HepG2 (cell line): ENCODE measurements around the gene ARCN1. TPM values are rescaled to one million over a fixed set of nuclear protein-coding genes. Genes with fewer than 3 reads are reported as not detected.

ENCODE experiments used
- ATAC-seq: fragments of 200-7000 bp; cut with Tn5 transposase; 3 replicates; pipeline ENCODE4 v1.9.1; 2020; ENCODE audit warnings: mild to moderate bottlenecking, moderate library complexity
- BruUV-seq: library from RNA; stranded (reverse); fragments of 400-500 nt; replicated peaks from 2 replicates; lab custom pipeline; 2021; lab: Mats Ljungman, UMichigan
- CTCF ChIA-PET: fragments of 300-600 bp; formaldehyde crosslinking; extraction: SDS; loops from one replicate; lab custom pipeline; 2021; ENCODE audit warnings: low total read pairs, inconsistent platforms, low intra/inter-chr PET ratio; lab: Yijun Ruan, JAX
- POLR2A ChIA-PET: fragments of 350-600 bp; sonication (Branson Sonifier 250); formaldehyde crosslinking; loops from one replicate; lab custom pipeline; 2020; ENCODE audit warnings: antibody characterized with exemption, inconsistent platforms; lab: Yijun Ruan, JAX
- DNase-seq: peaks from one replicate; pipeline ENCODE4 v3.0.0-alpha.2; 2015; ENCODE audit warnings: low spot score
- FAIRE-seq: peaks from 3 replicates; lab custom pipeline; 2011; peaks lifted over from hg19 to GRCh38; lab: Jason Lieb, UNC
- H2AFZ ChIP-seq: one replicate; pipeline ENCODE4 v1.6.1; 2011; ENCODE audit warnings: low read length, inconsistent platforms
- H3K27ac ChIP-seq: fragments of 300-600 bp; 3 replicates; pipeline ENCODE4 v1.8.0; 2011; ENCODE audit warnings: mixed run types, mild to moderate bottlenecking, mixed read lengths, low read length, inconsistent platforms; ENCODE audit not compliant: insufficient read depth; ENCODE audit errors: extremely low read length
- H3K27me3 ChIP-seq, 2 experiments: fragments of 200-600 bp in 1 of 2; 2 replicates in 1 of 2; 3 replicates in 1 of 2; pipeline versions ENCODE4 v1.6.0 to v1.8.0; 2011; ENCODE audit warnings: low read length in 2 of 2, mild to moderate bottlenecking in 2 of 2, moderate library complexity in 2 of 2, inconsistent platforms in 1 of 2; ENCODE audit not compliant: insufficient read depth in 2 of 2, control insufficient read depth in 1 of 2
- H3K36me3 ChIP-seq, 2 experiments: fragments of 200-600 bp in 1 of 2; replicated peaks in 1 of 2; 2 replicates in 1 of 2; 3 replicates in 1 of 2; pipeline versions ENCODE4 v1.5.1 to v1.8.0; 2011; ENCODE audit warnings: low read length in 2 of 2, inconsistent platforms in 1 of 2; ENCODE audit not compliant: insufficient read depth in 2 of 2, control insufficient read depth in 1 of 2
- H3K4me1 ChIP-seq: 2 replicates; pipeline ENCODE4 v1.5.1; 2012; ENCODE audit warnings: low read length, inconsistent platforms; ENCODE audit not compliant: insufficient read depth
- H3K4me2 ChIP-seq: 2 replicates; pipeline ENCODE4 v1.6.0; 2011; ENCODE audit warnings: low read depth, low read length, inconsistent platforms
- H3K4me3 ChIP-seq, 3 experiments: fragments of 200-600 bp in 1 of 3; sonication (generic), shearing (Covaris generic) in 1 of 3; replicated peaks in 1 of 3; 2 replicates each; pipeline ENCODE4 v1.5.1; 2011 to 2016; ENCODE audit warnings: low read length in 3 of 3, inconsistent platforms in 2 of 3, low read depth in 2 of 3, mild to moderate bottlenecking in 2 of 3, control low read depth in 1 of 3, mixed read lengths in 1 of 3; ENCODE audit not compliant: insufficient read depth in 1 of 3
- H3K79me2 ChIP-seq: one replicate; pipeline ENCODE4 v1.6.1; 2011; ENCODE audit warnings: low read length, inconsistent platforms; ENCODE audit not compliant: insufficient read depth
- H3K9ac ChIP-seq: 2 replicates; pipeline ENCODE4 v1.6.0; 2011; ENCODE audit warnings: mild to moderate bottlenecking, low read depth, low read length, inconsistent platforms; ENCODE audit not compliant: insufficient read depth
- H3K9me3 ChIP-seq: 2 replicates; pipeline ENCODE4 v1.5.1; 2012; ENCODE audit warnings: mild to moderate bottlenecking, low read length
- H4K20me1 ChIP-seq: 2 replicates; pipeline ENCODE4 v1.6.0; 2011; ENCODE audit warnings: inconsistent platforms, mild to moderate bottlenecking, low read length, moderate library complexity; ENCODE audit not compliant: insufficient read depth
- KDM2A ChIP-seq: sonication (generic); formaldehyde crosslinking; IDR thresholded peaks from 2 replicates; pipeline ENCODE4 v1.4.0; 2020; ENCODE audit warnings: low read depth, missing genetic modification reagents, borderline replicate concordance
- MEIS2 ChIP-seq: sonication (generic); formaldehyde crosslinking; IDR thresholded peaks from 2 replicates; pipeline ENCODE4 v1.9.0; 2021; ENCODE audit warnings: mild to moderate bottlenecking, missing genetic modification reagents
- SMAD1 ChIP-seq: sonication (generic); formaldehyde crosslinking; IDR thresholded peaks from 2 replicates; pipeline ENCODE4 v1.4.0; 2020; ENCODE audit warnings: missing genetic modification reagents, low read depth, mild to moderate bottlenecking, borderline replicate concordance
- SNRNP70 ChIP-seq: fragments of 200-400 bp; formaldehyde crosslinking; IDR thresholded peaks from 2 replicates; pipeline ENCODE4 v1.6.1; 2017; ENCODE audit warnings: mild to moderate bottlenecking, low read depth, low read length, moderate library complexity
- ZC3H4 ChIP-seq: sonication (generic); formaldehyde crosslinking; IDR thresholded peaks from 2 replicates; pipeline ENCODE4 v1.4.0; 2020; ENCODE audit warnings: missing genetic modification reagents, borderline replicate concordance
- ZFP36 ChIP-seq: fragments of 150-350 bp; IDR thresholded peaks from 2 replicates; pipeline ENCODE4 v1.6.1; 2018; ENCODE audit warnings: borderline replicate concordance, low read length, low read depth; ENCODE audit not compliant: partially characterized antibody
- WGBS: methylation state at CpG from one replicate; pipeline ENCODE4 v1.1.6; 2017; ENCODE audit warnings: low lambda C conversion rate; 5-methylcytosine and 5-hydroxymethylcytosine counted together
- in situ Hi-C: cut with HindIII; loops from 2 replicates; pipeline ENCODE4 v1.10.0; 2017; ENCODE audit warnings: low pct_unique_long_range_greater_than_20kb; ENCODE audit not compliant: extremely low pct_ligation_motif_present
- intact Hi-C: fragments of 100-400 bp; cut with micrococcal nuclease; formaldehyde crosslinking; loops from one replicate; pipeline ENCODE4 v1.10.0; 2022; ENCODE audit not compliant: unreplicated experiment
- polyA plus RNA-seq, 8 experiments: library from polyadenylated mRNA; depleted of rRNA in 3 of 8; stranded (reverse) in 7 of 8; unstranded in 1 of 8; fragments of >200 nt; fragmentation: Illumina TruSeq in 4 of 8; extraction: Trizol in 4 of 8; gene quantifications; 2 replicates each; pipeline versions ENCODE4 v1.2.1 to v1.2.3, GENCODE V29; 2011 to 2016; ENCODE audit warnings: low read depth in 4 of 8, missing spikeins in 1 of 8, mixed read lengths in 1 of 8; ENCODE audit not compliant: insufficient read depth in 1 of 8
- total RNA-seq, 5 experiments: library from RNA; depleted of rRNA; stranded (reverse); fragments of >200 nt; fragmentation: Illumina TruSeq; extraction: Trizol; gene quantifications; 2 replicates each; pipeline ENCODE4 v1.2.3, GENCODE V29; 2016; ENCODE audit warnings: low read depth in 1 of 5
- TF ChIP-seq, protein P1 (sequence below): sonication (generic); formaldehyde crosslinking; IDR thresholded peaks from 2 replicates; pipeline ENCODE4 v1.5.1; 2020; ENCODE audit warnings: mild to moderate bottlenecking, moderate library complexity, missing genetic modification reagents
- TF ChIP-seq, protein P2 (sequence below): sonication (generic); formaldehyde crosslinking; IDR thresholded peaks from 2 replicates; pipeline ENCODE4 v1.5.1; 2020; ENCODE audit warnings: missing genetic modification reagents, mild to moderate bottlenecking, borderline replicate concordance
- TF ChIP-seq, protein P3 (sequence below): sonication (generic); formaldehyde crosslinking; IDR thresholded peaks from 2 replicates; pipeline ENCODE4 v1.5.1; 2020; ENCODE audit warnings: mild to moderate bottlenecking, missing genetic modification reagents, borderline replicate concordance
- TF ChIP-seq, protein P4 (sequence below): sonication (generic); formaldehyde crosslinking; IDR thresholded peaks from 2 replicates; pipeline ENCODE4 v1.8.0; 2022; ENCODE audit warnings: low read depth, missing genetic modification reagents
- TF ChIP-seq, protein P5 (sequence below): sonication (generic); formaldehyde crosslinking; IDR thresholded peaks from 2 replicates; pipeline ENCODE4 v1.8.1; 2023; ENCODE audit warnings: mild to moderate bottlenecking, missing genetic modification reagents

Gene ARCN1
- total and polyA plus RNA-seq, 2 of the 13 experiments (the other 11 are each of a cell fraction or from before 2014, with no cell fraction given), result 148 to 200 TPM

DNA sequence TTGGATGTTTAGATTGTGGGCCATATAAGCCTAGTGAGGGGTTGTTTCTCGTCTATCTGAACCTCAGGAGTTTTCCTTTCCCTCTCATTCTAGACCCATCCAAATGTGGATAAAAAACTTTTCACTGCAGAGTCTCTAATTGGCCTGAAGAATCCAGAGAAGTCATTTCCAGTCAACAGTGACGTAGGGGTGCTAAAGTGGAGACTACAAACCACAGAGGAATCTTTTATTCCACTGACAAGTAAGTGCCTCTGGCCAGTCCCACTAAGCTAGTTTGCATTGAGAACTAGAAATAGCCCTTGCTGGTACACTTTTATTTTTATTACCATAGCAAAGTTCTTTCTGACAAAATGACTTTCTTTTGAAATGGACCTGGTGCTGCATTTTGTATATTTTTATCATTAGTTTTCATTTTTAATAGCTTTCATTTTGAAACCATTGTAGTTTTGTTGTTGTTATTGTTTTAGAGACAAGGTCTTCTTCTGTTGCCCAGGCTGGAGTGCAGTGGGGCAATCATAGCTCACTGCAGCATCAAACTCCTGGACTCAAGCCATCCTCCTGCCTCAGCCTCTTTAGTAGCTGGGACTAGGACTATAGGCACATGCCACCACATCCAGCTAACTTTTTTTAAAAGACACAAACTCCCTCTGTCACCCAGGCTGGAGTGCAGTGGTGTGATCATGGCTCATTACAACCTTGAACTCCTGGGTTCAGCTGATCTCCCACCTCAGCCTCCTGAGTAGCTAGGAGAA lies 20.6 kb downstream of the ARCN1 start:
- no peak overlapping the region for H3K4me3 ChIP-seq
- BruUV-seq, result no TSS peak
- H3K27ac ChIP-seq, result no peak overlapping the region
- no peak for FAIRE-seq
- no peaks in the 10 kb centered on the region for H3K79me2 ChIP-seq
- no peaks in the 10 kb centered on the region for H3K27me3 ChIP-seq
- intact Hi-C loops, result no loop called here
- no peak for ATAC-seq
- DNase-seq, result no peak
- POLR2A ChIA-PET, result interaction anchor here (1.6 kb wide), 1 partner anchor 28 kb away, joined by 3 read pairs; no protein-coding TSS in a partner anchor
- CTCF ChIA-PET, result no interaction called here
- peaks cover 30 to 75% of the 10 kb centered on the region in 2 experiments for H3K36me3 ChIP-seq
- 95% methylated on average over 2 of the region's 2 CpGs for WGBS
- H3K9ac ChIP-seq, result no peak overlapping the region
- H3K4me1 ChIP-seq, result no peaks in the 10 kb centered on the region
- H3K9me3 ChIP-seq, result no peaks in the 10 kb centered on the region
- no peaks in the 10 kb centered on the region for H4K20me1 ChIP-seq
- no peak overlapping the region for H3K4me2 ChIP-seq
- no peak overlapping the region for H2AFZ ChIP-seq
- in situ Hi-C loops, result no loop called here
- no peak for TF ChIP-seq ZFP36
- TF ChIP-seq, protein P1, sequence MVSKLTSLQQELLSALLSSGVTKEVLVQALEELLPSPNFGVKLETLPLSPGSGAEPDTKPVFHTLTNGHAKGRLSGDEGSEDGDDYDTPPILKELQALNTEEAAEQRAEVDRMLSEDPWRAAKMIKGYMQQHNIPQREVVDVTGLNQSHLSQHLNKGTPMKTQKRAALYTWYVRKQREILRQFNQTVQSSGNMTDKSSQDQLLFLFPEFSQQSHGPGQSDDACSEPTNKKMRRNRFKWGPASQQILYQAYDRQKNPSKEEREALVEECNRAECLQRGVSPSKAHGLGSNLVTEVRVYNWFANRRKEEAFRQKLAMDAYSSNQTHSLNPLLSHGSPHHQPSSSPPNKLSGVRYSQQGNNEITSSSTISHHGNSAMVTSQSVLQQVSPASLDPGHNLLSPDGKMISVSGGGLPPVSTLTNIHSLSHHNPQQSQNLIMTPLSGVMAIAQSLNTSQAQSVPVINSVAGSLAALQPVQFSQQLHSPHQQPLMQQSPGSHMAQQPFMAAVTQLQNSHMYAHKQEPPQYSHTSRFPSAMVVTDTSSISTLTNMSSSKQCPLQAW (CRISPR knock-in tag), result no peak
- TF ChIP-seq SMAD1, result no peak
- no peak for TF ChIP-seq SNRNP70
- TF ChIP-seq, protein P2, sequence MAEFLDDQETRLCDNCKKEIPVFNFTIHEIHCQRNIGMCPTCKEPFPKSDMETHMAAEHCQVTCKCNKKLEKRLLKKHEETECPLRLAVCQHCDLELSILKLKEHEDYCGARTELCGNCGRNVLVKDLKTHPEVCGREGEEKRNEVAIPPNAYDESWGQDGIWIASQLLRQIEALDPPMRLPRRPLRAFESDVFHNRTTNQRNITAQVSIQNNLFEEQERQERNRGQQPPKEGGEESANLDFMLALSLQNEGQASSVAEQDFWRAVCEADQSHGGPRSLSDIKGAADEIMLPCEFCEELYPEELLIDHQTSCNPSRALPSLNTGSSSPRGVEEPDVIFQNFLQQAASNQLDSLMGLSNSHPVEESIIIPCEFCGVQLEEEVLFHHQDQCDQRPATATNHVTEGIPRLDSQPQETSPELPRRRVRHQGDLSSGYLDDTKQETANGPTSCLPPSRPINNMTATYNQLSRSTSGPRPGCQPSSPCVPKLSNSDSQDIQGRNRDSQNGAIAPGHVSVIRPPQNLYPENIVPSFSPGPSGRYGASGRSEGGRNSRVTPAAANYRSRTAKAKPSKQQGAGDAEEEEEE (CRISPR knock-in tag), result no peak
- TF ChIP-seq ZC3H4 (CRISPR knock-in tag), result no peak
- TF ChIP-seq, protein P3, sequence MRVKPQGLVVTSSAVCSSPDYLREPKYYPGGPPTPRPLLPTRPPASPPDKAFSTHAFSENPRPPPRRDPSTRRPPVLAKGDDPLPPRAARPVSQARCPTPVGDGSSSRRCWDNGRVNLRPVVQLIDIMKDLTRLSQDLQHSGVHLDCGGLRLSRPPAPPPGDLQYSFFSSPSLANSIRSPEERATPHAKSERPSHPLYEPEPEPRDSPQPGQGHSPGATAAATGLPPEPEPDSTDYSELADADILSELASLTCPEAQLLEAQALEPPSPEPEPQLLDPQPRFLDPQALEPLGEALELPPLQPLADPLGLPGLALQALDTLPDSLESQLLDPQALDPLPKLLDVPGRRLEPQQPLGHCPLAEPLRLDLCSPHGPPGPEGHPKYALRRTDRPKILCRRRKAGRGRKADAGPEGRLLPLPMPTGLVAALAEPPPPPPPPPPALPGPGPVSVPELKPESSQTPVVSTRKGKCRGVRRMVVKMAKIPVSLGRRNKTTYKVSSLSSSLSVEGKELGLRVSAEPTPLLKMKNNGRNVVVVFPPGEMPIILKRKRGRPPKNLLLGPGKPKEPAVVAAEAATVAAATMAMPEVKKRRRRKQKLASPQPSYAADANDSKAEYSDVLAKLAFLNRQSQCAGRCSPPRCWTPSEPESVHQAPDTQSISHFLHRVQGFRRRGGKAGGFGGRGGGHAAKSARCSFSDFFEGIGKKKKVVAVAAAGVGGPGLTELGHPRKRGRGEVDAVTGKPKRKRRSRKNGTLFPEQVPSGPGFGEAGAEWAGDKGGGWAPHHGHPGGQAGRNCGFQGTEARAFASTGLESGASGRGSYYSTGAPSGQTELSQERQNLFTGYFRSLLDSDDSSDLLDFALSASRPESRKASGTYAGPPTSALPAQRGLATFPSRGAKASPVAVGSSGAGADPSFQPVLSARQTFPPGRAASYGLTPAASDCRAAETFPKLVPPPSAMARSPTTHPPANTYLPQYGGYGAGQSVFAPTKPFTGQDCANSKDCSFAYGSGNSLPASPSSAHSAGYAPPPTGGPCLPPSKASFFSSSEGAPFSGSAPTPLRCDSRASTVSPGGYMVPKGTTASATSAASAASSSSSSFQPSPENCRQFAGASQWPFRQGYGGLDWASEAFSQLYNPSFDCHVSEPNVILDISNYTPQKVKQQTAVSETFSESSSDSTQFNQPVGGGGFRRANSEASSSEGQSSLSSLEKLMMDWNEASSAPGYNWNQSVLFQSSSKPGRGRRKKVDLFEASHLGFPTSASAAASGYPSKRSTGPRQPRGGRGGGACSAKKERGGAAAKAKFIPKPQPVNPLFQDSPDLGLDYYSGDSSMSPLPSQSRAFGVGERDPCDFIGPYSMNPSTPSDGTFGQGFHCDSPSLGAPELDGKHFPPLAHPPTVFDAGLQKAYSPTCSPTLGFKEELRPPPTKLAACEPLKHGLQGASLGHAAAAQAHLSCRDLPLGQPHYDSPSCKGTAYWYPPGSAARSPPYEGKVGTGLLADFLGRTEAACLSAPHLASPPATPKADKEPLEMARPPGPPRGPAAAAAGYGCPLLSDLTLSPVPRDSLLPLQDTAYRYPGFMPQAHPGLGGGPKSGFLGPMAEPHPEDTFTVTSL (CRISPR knock-in tag), result no peak
- no peak for TF ChIP-seq KDM2A
- TF ChIP-seq, protein P4, sequence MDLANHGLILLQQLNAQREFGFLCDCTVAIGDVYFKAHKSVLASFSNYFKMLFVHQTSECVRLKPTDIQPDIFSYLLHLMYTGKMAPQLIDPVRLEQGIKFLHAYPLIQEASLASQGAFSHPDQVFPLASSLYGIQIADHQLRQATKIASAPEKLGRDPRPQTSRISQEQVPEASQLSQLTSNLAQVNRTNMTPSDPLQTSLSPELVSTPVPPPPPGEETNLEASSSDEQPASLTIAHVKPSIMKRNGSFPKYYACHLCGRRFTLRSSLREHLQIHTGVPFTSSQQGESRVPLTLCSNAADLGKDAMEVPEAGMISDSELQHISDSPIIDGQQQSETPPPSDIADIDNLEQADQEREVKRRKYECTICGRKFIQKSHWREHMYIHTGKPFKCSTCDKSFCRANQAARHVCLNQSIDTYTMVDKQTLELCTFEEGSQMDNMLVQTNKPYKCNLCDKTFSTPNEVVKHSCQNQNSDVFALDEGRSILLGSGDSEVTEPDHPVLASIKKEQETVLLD (CRISPR knock-in tag), result no peak
- TF ChIP-seq MEIS2 (CRISPR knock-in tag), result no peak
- TF ChIP-seq, protein P5, sequence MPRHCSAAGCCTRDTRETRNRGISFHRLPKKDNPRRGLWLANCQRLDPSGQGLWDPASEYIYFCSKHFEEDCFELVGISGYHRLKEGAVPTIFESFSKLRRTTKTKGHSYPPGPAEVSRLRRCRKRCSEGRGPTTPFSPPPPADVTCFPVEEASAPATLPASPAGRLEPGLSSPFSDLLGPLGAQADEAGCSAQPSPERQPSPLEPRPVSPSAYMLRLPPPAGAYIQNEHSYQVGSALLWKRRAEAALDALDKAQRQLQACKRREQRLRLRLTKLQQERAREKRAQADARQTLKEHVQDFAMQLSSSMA (CRISPR knock-in tag), result no peak
